LNCaP clone FGC (cell line): ENCODE results near the gene LIPA.
A peak's percentile ranks its signal among the peaks of the same experiment; 100 is the strongest.

Experiments used
- DNase-seq: peaks from one replicate; pipeline ENCODE4 v3.0.0-alpha.2; 2011; ENCODE audit warnings: low read depth
- H3K4me3 ChIP-seq: 2 replicates; pipeline ENCODE4 v1.5.1; 2011; ENCODE audit warnings: mild to moderate bottlenecking, low read depth, low read length, control low read depth
- TF ChIP-seq, protein P1 (sequence below): IDR thresholded peaks from 2 replicates; pipeline ENCODE4 v1.5.1; 2012; ENCODE audit warnings: mild to moderate bottlenecking; ENCODE audit not compliant: control insufficient read depth, insufficient read depth; ENCODE audit errors: extremely low read depth

Gene LIPA

DNA sequence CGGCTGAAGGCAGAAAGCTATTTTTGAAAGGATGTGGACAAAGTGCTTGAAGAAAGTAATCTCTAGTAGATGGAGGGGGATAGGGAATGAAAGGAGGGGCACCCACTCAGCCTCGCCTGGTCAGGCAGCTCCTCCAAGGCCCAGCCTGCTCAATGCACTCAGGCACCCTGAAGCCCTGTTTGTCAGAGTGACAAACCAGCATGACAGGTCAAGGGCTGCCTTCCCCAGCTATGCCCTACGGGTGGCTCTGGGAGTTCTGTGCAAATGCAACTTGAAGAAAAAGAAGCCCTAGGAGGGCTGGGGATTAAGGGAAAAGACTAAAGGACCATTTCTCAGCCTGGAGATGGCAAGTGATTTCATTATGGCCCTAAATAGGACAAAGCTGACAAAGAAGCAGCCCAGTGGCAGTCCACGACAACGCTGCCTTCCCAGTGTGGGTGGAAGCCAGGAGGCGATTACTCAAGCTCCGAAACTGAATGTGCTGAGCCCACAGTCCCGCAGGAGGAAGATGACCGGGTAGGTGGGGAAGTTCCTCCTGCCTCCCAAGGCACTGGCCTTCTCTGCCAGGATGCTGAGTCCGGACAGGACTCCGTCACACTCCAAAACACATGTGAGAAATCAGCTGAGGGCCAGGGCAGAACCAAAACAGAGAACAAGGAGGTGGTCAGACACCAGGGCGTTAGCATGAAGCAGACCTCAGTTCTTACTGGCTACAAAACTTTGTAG is 16.3 kb downstream of the LIPA start:
- TF ChIP-seq, protein P1, sequence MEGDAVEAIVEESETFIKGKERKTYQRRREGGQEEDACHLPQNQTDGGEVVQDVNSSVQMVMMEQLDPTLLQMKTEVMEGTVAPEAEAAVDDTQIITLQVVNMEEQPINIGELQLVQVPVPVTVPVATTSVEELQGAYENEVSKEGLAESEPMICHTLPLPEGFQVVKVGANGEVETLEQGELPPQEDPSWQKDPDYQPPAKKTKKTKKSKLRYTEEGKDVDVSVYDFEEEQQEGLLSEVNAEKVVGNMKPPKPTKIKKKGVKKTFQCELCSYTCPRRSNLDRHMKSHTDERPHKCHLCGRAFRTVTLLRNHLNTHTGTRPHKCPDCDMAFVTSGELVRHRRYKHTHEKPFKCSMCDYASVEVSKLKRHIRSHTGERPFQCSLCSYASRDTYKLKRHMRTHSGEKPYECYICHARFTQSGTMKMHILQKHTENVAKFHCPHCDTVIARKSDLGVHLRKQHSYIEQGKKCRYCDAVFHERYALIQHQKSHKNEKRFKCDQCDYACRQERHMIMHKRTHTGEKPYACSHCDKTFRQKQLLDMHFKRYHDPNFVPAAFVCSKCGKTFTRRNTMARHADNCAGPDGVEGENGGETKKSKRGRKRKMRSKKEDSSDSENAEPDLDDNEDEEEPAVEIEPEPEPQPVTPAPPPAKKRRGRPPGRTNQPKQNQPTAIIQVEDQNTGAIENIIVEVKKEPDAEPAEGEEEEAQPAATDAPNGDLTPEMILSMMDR: no peak
- DNase-seq: no peak
- H3K4me3 ChIP-seq: no peak overlapping the region

DNA sequence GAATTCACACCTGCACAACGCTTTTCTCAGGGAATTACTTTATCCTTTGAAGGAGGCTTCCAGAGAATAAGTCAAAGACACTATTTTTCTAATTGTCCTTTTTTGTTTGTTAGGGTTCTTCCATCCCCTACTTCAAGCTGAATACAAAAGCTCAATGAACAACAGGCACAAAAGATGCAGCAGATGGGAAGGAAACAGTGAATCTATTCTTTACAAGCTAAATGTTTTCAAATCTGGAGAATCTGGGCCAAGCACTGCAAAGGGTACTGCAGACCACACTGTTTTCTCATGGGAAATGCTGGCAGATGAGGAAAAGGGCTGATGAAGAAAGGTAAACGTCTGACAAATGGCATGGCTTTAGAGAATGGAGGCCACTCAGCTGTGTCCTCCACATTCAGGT is 18.5 kb downstream of the LIPA start:
- TF ChIP-seq, protein P1: no peak
- no peak for DNase-seq
- no peak overlapping the region for H3K4me3 ChIP-seq

DNA sequence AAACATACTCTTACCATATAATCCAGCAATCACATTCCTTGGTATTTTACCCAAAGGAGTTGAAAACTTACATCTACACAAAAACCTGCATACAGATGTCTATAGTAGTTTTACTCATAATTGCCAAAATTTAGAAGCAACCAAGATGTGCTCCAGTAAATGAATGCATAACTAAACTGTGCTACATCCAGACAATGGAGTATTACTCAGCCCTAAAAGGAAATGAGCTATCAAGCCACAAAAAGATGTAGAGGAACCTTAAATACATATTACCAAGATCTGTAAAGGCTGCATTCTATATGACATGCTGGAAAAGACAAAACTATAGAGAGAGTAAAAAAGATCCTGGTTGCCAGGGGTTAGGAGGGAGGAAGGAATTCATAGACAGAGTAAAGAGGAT is 22.6 kb downstream of the LIPA start:
- no peak overlapping the region for H3K4me3 ChIP-seq
- TF ChIP-seq, protein P1: no peak
- no peak for DNase-seq

DNA sequence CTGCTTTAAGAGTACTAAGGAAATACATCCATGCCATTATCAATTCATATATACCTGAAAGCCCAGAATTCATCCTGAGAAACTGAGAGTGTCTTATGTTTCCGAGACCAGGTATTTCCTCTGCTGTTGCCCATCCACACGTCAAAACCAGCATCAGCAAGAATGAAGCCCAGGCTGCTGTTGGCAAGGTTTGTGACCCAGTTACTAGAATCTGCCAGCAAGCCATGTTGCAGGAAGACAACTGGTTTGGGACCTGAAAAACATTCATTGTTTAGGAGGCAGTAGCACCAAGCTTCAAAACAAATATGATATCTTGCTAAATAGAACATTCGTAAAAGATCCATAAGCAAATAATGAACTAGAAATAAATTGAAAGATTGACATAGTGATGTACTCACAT is 23.4 kb downstream of the LIPA start:
- TF ChIP-seq, protein P1: no peak
- no peak overlapping the region for H3K4me3 ChIP-seq
- DNase-seq: no peak

DNA sequence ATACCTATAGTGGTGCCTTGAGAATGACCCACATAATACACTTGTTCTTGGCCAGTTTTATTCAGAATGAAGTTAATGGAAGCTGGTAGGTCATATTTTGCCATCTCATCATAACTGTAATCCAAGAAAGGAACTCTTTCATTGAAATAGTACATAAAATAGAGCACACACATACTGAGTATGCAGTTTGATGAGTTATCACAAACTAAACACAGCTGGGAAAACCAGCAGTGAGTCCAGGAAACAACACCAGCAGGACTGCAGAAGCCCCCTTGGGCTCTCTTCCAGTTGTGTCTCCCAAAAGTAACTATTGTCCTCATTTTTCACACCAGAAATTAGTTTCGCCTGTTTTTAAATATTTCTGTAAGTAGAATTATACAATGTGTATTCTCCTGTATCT is 24.7 kb downstream of the LIPA start:
- TF ChIP-seq, protein P1: no peak
- no peak overlapping the region for H3K4me3 ChIP-seq
- no peak for DNase-seq

DNA sequence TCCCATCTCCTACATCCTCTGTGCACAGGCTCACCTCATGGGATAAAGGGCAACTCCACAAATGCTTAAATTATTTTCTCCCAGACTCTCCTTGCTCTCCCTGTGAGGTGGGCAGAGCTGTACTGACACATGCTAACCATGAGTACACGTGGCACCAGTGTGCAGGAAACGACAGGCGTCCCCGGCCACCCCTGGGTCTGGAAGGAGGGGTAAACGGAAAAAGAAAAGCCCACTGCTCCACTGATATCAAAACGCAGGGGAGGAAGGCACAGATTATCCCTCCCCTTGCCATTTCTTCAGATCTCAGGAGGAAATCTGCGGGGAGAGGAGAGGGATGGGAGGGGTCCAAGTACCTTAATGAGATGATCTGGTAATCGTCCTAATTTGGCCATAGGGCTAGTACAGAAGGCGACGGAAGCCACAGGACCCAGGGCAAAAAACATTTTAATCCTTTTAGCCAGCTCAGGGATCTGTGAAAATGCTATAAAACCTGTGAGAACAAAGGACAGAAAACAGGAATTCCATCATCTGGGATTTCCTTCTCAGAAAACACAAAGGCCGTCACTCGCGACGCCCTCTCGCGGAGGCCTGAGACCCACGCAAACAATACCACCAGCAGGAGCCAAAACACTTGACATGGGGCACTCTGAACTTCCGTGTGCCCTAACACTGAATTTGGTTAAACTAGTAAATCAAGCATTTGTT is 26.7 kb downstream of the LIPA start:
- TF ChIP-seq, protein P1: peak; percentile 52
- DNase-seq: no peak
- H3K4me3 ChIP-seq: no peak overlapping the region

DNA sequence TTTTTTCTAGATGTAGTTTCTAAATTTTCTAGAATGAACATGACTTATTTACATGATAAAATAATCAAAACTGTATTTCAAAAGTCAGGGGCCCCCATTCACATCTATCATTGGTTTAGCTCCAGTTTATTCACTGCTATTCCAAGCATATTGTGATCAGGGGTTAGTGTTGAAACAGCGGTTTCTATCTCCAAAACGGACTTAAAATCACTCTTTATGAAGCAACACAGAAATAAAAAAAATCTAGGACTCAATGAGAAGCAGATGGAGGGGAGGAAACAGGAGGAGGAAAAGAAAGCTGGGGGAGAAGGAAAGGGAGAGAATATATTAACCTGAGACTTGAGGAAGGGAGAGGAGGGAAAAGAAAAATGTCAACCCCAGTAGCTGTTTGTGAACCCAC is 29.7 kb downstream of the LIPA start:
- TF ChIP-seq, protein P1: no peak
- H3K4me3 ChIP-seq: no peak overlapping the region
- DNase-seq: no peak
